Activated naive CD4-positive, alpha-beta T cell treated with Interleukin-2 at 50 U/mL for 16 hours (primary cell): Measurements from ENCODE around the gene FBXO34.
"Not testable (repeated sequence)": the region's sequence is repeated elsewhere in the genome, so short reads cannot be mapped to it uniquely, and the experiment has no call there.

Experiments
- DNase-seq: peaks from one replicate; pipeline ENCODE4 v3.0.0-alpha.2; 2020

Gene FBXO34

DNA sequence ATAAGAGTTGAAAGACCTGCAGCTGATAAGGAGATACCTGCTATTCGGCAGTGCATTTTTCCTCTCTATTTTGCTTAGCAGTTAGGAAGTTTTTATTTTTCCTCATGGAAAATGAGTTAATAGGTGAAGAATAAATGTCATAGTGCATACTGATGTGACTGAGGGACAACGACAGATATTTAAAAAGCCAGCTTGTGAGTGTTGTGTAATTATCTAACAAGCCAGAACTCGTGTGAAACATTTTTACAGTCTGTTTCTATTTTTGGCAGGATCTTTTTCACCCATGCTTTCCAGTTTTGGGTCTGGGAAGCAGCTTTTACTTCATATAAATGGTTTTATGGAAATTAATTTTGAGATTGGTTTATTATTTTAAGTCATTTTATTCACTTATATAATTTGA lies 2.9 kb downstream of the FBXO34 start:
- DNase-seq = no peak

DNA sequence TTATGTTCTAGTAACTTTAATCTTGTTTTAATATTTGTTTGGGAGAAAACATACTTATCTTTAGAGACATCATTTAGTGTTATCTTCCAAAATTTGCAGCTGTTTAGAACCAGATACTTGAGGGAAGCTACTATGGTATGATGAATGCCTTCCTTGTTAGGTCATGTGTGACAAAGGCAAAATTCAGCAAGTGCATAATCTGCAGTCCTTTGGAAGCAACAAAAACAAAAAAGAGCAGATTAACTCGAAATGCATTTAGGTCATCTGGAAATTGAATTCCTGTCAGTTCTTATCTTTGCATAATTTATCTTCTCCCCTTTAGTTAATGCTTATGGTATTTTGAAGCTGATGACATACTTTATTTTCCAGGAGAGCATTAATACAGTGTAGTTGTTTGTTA lies 3.5 kb downstream of the FBXO34 start:
- DNase-seq = no peak

DNA sequence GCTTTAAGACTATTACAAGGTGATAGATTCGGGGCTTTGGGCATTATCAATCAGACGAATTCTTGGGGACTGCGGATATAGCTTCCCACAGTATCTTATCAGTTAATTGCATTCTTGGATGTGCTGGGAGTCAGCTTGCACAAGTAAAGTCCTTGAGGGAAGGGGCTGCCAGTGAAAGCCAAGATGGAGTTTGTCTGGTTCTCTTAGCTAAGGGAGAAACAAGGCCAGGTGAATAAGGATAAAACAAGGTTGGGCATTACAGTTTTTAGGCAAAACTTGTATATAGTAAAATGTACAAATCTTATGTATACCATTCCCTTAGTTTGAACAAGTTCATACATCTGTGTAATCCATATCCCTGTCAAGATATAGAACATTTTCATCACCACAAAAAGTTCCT lies 5.5 kb downstream of the FBXO34 start:
- no peak for DNase-seq

DNA sequence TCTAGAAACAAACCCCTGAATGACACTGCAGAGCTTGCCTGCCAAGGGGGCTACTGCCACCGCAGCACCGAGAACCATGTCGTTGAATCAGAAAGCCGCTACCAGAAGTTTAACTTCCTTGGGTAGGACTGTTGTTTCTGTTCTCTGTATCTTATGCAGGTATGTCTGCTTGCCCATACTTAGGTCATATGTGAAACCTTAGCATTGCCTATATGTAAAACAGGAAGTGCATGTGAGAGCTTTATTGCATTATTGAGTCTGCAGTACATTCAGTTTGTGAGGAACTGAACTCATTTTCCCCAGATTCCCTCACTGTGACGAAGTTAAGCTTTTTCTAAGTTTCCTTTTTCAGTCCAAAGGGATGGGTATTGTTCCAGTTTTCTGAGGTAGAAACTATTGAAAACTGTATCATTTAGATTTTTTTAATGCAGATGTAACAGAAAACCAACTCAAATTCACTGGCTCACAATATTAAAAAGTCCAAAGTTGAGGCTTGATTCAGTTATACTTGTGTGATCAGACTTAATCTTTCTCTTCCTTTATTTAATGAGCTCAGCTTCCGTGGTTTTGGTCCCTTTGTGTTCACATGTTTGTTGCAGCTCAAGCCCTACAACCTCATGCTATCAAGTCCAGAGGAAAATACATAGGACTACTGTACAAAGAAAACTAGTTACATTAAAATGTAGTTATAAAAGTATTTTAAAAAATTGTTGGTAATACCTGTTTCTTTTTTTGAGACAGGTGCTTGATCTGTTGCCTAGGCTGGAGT lies 6.9 kb downstream of the FBXO34 start:
- no peak for DNase-seq

DNA sequence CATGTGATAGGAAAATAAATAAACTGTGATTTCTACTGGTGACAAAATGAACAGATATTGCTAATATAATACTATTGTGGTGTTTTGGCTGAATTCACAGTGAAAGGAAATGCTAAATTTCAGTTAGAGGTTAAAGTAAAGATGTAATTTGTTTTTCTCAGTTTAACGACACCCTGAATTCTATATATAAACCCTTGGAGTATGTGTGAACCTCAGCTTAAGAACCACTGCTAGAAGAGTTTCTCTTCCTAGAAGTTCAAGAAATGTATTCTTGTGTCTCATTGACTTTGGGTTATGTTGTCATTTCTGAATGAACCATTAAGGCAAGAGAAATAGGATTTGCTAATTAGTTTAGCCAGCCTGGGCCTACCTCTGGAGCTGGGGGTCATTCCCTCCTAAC lies 8.2 kb downstream of the FBXO34 start:
- no peak for DNase-seq

DNA sequence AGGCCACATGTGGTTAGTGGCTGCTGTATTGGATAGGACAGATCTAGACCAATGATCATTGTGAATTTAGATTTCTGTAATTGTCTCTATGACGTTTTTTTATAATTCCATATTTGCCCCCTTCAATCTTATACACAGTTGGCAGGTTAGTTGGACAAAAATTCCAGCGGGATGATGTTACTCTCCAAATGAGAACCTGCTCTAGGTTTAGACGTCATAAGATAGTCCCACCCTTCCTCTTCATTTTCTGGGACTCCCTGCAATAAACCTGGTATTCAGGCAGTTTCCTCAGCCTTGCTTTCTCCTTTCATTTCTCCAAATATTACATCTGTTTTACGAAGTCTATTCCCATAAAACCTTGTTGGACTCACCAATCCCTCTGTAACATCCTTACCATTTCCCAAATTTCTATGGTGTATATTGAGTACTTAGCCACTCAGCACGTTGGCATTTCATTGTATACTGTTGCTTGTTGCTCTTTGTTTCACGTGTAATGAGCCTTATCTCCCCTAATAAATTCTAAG lies 10.2 kb downstream of the FBXO34 start:
- no peak for DNase-seq

DNA sequence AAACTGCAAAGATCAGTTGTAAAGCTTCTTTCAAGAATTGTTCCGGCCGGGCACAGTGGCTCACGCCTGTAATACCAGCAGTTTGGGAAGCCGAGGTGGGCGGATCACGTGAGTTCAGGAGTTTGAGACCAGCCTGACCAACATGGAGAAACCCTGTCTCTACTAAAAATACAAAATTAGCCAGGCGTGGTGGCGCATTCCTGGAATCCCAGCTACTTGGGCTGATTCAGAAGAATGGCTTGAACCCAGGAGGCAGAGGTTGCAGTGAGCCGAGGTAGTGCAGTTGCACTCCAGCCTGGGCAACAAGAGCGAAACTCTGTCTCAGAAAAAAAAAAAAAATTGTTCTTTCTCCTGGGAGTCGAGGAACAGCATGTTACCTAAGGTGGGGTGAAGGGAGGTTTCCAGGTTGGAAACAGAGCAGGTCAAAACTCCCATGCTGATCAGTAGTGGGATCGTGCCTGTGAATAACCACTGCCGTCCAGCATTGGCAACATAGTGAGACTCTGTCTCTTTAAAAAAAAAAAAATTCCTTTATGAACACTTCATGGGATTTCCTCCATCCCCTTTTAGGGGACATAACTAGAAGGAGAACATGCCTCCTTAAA lies 13.9 kb downstream of the FBXO34 start:
- DNase-seq = no peak

DNA sequence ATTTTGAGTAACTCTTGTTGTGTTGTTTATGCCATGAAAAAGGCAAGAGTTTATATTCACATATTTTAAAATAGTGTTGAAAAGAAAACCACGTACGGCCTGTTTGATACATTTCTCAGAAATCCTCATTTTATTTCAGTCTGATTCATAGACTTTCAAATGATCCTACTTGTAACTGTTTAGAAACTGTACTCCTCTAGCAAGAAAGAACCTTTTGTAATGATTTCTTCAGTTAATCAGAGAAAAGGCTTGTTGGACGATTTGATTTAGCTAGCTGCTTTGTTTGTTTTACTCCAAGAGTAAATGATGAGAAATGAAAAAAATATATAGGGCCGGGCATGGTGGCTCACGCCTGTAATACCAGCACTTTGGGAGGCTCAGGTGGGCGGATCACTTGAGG lies 17.2 kb downstream of the FBXO34 start:
- DNase-seq = no peak

DNA sequence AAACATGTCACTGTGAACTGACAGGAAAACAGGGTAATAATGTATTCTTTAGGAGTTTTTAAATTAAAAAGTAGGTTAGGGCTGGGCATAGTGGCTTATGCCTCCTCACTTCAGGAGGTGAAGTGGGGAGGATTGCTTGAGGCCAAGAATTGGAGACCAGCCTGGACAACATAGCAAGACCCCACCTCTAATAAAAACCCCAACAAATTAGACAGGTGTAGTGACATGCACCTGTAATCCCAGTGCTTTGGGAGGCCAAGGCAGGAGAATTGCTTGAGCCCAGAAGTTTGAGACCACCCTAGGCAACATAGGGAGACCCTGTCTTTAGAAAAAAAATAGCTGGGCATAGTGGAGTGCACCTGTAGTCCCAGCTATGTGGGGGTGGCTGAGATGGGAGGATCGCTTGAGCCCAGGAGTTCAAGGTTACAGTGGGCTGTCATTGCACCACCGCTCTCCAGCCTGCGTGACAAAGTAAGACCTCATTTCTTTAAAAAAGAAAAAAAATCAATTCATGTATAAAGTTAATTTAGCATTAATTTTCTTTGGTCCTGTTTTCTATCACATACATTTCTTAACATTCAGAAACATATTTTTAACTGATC lies 20.4 kb downstream of the FBXO34 start:
- DNase-seq = no peak

DNA sequence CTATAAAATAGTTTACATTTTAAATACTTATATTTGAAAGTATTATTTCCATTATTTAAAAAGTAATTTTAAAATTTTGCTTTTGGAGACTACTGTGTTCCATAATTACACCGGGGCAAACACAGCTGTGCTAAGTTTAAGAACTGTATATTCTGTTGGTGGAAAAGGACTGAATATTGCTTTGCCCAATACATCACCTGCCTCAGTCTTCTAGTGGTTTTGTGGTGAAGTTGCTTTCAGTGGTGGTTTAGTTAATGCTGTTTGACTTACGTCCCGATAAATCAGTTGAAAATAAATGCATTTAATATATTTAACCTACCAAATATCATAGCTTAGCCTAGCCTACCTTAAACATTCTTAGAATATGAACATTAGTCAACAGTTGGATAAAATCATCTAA lies 23.4 kb downstream of the FBXO34 start:
- DNase-seq = no peak

DNA sequence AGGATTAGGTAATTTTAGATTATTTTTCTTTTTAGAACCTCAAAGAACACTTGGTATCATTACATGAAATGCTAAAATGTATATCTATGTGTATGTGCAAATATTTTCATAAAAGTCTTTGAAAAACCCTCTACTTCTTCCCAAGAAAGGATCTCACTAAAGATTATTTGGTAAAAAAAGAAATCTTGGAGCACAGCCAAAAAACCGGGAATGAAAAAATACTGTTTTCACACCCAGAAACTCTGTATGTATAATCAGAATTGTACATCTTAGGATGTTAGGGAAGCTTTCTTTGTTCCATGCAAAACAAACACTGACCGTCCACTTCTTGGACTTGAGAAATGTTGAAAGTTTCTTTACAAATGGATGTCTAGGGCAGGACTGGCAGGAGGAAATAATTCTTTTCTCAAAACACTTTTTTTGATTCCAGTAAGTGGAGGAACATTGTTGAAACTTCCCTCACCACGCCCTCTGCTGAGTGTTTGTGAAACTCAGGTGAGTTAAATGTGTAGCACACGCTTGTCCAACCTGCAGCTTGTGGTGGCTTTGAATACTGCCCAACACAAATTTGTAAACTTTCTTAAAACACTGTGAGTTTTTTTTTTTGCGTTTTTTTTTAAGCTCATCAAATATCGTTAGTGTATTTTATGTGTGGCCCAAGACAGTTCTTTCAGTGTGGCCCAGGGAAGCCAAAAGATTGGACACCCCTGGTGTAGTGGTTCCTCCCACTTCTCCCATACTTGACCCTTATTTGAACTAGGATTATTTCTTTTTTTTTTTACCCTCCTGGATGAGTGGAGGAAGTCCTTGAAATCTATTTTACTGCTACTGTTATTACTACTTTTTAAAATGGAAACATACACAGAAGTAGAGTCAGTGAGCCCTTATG lies 26.6 kb downstream of the FBXO34 start:
- peak; percentile 23 for DNase-seq

DNA sequence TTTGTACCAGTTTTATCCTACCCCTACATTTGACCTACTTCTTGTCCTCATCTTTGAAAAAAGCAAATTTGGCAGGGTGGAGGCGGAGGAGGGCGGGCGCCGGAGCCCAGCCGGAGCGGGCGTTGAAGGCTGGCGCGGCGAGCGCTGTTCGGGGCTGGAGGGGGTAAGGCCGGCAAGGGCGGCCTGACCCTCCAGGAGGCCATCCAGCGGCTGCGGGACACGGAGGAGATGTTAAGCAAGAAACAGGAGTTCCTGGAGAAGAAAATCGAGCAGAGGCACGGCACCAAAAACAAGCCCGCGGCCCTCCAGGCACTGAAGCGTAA lies 27.2 kb downstream of the FBXO34 start:
- DNase-seq = no peak

DNA sequence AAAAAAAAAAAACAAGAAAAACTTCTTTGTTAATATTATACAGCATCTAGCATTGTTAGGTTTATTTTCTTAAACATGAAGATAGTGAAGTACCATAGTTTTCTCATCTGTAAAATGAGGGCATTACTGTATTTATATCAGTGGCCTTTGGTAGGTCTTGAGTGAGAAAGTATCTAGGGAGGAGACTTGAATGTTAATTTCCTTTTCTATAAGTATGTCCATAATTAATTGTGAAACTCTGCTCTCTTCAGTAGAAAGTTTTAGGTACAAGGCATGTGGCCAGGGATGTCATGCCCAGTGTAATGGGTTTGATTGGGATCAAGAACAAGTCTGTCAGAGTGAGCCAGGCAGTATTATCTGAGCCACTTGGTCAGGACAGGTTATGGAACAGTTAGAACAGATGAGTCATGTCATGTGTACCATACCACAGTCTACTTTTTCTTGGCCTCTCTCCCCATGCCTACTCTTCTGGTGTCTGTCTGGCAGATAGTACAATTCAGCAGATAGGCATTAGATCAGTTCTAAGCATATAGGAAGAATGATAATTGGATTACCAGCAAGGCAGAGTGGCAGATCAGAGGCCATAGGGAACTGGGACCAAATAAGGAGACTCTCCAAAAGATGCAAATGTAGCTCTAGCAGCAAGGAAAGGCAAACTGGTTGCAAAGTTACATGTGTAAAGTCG lies 30.4 kb downstream of the FBXO34 start:
- DNase-seq = no peak

DNA sequence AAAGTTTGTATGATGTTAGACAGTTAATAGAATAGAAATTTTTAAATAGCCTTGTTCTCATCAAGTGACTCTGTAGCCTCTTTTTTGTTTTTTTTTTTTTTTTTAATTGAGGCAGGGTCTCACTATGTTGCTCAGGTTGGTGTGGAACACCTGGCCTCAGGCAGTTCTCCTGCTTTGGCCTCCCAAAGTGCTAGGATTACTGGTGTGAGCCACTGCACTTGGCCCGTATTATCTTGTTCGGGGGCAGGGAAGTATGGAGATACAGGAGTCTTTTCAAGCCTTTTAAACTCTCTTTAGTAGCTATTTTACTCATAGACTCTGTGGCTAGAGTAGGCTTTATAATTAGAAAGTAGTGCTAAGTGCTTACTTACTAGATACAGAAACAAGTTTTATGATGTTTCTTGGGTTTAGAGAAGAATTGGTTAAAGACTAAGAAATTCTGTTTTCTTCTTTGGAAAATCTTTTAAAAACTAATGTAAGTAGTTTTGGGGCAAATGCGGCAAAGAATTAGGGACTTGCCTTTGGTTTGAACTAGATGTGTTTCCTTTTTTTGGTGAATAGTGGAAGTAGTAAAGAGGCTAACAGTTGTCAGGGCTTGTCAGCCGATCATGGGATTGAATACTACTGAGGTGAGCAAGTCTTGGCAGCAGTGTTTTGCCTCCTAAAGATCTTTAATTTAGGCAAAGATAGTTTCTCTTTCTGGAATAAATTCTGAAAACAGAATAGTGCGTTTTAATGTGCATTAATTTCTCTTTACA lies 31.3 kb downstream of the FBXO34 start:
- no peak for DNase-seq

DNA sequence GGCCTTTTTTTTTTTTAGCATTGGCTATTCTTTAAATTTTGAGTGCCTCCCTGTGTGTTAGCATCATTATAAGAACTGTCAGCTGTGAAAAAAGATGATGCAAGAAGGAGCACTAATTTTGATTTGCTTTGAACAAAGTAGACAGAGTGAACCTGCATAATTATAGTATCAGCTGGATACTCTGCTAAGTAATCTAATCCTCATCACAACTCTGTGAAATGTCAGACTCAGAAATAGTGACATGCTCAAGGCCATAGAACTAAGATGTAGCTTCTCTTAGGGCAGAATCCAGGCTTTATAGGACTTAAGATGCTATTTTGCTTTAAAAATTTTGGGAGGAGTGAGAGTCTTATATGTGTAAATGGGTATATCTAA lies 31.9 kb downstream of the FBXO34 start:
- DNase-seq = no peak

DNA sequence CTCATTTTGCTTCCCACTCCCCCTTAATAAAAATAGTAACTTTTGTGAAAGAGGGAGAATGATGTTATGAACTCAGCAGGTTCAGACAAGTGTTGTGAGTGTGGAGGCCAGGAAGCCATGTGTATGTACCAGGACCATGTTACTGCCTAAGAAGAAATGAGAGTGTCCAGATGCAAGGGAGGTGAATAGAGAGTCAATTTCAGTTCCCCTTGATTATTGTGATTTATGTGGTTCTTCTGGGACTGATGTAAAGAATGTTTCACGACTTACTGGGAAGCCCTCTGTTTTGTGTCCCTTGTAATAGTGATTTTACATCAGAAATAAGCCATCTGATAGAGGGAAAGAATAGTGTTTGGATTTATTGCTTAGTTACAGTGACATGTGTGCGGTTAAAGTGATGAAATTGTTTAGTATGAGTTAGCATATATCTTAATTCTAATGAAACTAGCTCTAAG lies 32.5 kb downstream of the FBXO34 start:
- DNase-seq = no peak

DNA sequence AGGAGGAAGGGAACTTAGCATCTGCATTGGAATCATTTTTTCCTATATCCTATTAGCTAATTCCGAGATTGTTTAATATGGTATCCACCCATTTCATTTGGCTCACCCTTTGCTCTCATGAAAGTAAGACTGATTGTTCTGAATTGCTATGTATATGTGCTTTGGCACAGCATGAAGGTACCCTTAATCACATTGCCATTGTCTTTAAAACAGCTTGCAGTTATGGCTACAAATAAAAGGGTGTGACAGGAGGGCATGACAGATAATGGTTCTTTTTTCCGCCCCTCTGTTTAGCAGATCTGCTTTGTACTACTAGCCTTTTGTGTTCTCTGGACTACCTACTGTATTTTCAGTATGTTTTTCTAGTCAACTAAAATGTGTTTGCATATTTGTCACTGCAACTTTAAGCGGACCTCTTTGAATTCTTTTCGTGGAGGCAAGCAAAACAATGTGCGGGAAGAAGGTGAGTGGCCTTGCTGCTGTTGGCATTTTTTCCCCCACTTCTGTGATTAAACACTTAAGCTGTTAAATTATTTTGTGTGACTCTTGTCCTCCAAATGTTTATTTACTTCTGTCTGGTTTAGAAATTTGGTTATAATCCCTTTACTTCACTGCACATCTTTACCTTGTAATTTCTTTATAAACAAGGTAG lies 35.8 kb downstream of the FBXO34 start:
- no peak for DNase-seq

DNA sequence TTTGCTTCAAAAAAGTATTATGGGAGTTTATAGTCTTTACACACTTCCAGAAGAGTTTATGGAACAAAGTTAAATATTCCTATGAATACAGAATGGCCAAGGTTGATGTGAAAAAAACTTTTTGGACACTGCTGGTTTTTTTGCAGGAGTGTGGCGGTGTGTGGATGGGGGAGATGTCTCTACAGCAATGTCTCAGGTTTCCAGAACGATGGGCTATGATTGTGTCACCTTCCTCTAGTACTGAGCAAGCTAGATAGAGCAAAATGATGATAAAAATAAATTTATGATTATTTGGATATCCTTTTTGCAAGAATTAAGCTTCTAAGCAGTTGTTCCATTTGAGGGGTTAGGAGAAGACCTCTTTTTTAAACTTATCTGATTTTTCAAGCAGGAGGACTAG lies 37.9 kb downstream of the FBXO34 start:
- DNase-seq = no peak

DNA sequence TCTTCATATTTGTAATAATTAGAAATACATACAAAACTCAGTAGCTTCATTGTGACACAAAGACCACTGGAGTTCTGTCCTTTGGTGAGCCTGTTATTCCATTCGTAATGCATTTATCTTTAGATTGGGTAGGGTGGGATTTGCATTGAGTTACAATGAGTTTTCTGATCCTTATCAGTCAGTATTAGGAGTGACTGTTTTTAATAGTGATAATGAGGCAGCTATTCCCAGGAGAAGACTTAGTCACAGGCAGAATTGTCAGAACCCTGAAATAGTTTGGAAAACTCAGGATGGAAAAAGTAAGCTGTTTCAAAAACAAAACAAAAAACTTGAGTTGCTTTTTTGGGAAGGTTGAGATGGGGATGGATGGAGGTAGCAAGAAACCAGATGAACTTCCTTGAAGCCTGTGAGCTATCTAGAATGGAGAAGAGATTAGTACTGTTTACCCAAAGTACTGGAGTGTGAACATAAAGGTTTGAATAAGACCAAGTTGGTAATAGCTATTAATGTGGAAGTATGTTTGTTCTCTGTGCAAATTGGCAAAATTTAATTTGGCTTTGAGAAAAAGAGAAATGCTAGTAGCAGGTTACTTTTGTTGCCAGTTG lies 38.6 kb downstream of the FBXO34 start:
- no peak for DNase-seq

DNA sequence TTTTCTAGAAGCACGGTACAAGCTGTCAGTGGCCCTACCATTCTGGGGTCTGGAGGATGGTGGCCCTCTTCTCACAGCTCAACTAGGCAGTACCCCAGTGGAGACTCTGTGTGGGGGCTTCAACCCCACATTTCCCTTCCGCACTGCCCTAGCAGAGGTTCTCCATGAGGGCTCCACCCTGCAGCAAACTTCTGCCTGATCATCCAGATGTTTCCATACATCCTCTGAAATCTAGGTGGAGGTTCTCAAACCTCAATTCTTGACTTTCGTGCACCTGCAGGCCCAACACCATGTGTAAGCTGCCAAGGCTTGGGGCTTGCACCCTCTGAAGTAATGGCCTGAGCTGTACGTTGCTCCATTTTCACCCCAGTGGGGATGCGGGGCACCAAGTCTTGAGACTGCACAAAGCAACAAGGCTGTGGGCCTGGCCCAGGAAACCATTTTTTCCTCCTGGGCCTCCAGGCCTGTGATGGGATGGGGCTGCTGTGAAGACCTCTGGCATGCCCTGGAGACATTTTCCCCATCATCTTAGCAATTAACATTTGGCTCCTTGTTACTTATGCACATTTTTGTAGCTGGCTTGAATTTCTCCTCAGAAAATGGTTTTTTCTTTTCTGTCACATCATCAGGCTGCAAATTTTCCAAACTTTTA lies 41.3 kb downstream of the FBXO34 start:
- not testable (repeated sequence) for DNase-seq
